Karpas-422 (cell line): ENCODE measurements around the gene TMA7B. TPM values are rescaled to one million over a fixed set of nuclear protein-coding genes. Genes with fewer than 3 reads are reported as not detected.

Source experiments
- DNase-seq: peaks from one replicate; pipeline ENCODE4 v3.0.0-alpha.2; 2015
- H2AFZ ChIP-seq: fragments of 200-600 bp; sonication (generic); 2 replicates; pipeline ENCODE4 v1.6.1; 2014; ENCODE audit warnings: antibody characterized with exemption, low read length, mixed read lengths
- H3K27ac ChIP-seq: fragments of 200-600 bp; sonication (generic); 2 replicates; pipeline ENCODE4 v1.5.1; 2014; ENCODE audit warnings: mild to moderate bottlenecking, low read length, moderate library complexity
- H3K27me3 ChIP-seq: fragments of 200-600 bp; sonication (generic); 2 replicates; pipeline ENCODE4 v1.6.1; 2014; ENCODE audit warnings: low read length, mixed read lengths
- H3K36me3 ChIP-seq: fragments of 200-600 bp; sonication (generic); 2 replicates; pipeline ENCODE4 v1.6.1; 2014; ENCODE audit warnings: low read length, mixed read lengths; ENCODE audit not compliant: insufficient read depth
- H3K4me1 ChIP-seq: fragments of 200-600 bp; sonication (generic); 2 replicates; pipeline ENCODE4 v1.6.1; 2014; ENCODE audit warnings: mild to moderate bottlenecking, low read length, mixed read lengths
- H3K4me2 ChIP-seq: fragments of 200-600 bp; sonication (generic); 2 replicates; pipeline ENCODE4 v1.6.1; 2014; ENCODE audit warnings: low read length, low read depth, mild to moderate bottlenecking; ENCODE audit not compliant: poor library complexity, severe bottlenecking
- H3K4me3 ChIP-seq: fragments of 200-600 bp; sonication (generic); 2 replicates; pipeline ENCODE4 v1.5.1; 2014; ENCODE audit warnings: mild to moderate bottlenecking, antibody characterized with exemption, low read length, mixed read lengths
- H3K79me2 ChIP-seq: fragments of 200-600 bp; sonication (generic); 2 replicates; pipeline ENCODE4 v1.6.1; 2014; ENCODE audit warnings: mild to moderate bottlenecking, low read length, mixed read lengths
- H3K9ac ChIP-seq: fragments of 200-600 bp; sonication (generic); 2 replicates; pipeline ENCODE4 v1.6.0; 2014; ENCODE audit warnings: low read length
- H3K9me2 ChIP-seq: fragments of 200-600 bp; sonication (generic), shearing (Covaris generic); replicated peaks from 2 replicates; pipeline ENCODE4 v1.6.0; 2014; ENCODE audit warnings: mild to moderate bottlenecking, low read length, moderate library complexity; ENCODE audit not compliant: insufficient read depth
- H3K9me3 ChIP-seq: fragments of 300-700, 200-600 bp; sonication (generic); 2 replicates; pipeline ENCODE4 v1.6.1; 2014; ENCODE audit warnings: low read length, mixed read lengths
- H4K20me1 ChIP-seq: fragments of 200-600 bp; sonication (generic); 2 replicates; pipeline ENCODE4 v1.6.1; 2014; ENCODE audit warnings: mild to moderate bottlenecking, antibody characterized with exemption, low read length, low read depth; ENCODE audit not compliant: insufficient read depth
- total RNA-seq: library from RNA; depleted of rRNA; stranded (reverse); fragments of >200 nt; shearing (Covaris generic); gene quantifications from 2 replicates; pipeline ENCODE4 v1.2.3, GENCODE V29; 2014; ENCODE audit warnings: low replicate concordance

Gene TMA7B
- total RNA-seq, 1 experiment from 2014 or later = not detected

- H2AFZ ChIP-seq = no peak overlapping the region
- no peaks in the 10 kb centered on the region for H3K36me3 ChIP-seq
- H3K9me2 ChIP-seq = no peaks in the 10 kb centered on the region
- no peak overlapping the region for H3K9ac ChIP-seq
- H4K20me1 ChIP-seq = no peaks in the 10 kb centered on the region; the same call in 1 of the 2 replicates
- H3K4me3 ChIP-seq = no peak overlapping the region
- H3K27me3 ChIP-seq = no peaks in the 10 kb centered on the region
- DNase-seq = no peak
- H3K4me2 ChIP-seq = no peak overlapping the region
- H3K4me1 ChIP-seq = peaks cover 10% of the 10 kb centered on the region
- H3K79me2 ChIP-seq = no peaks in the 10 kb centered on the region
- no peak overlapping the region for H3K27ac ChIP-seq
- no peaks in the 10 kb centered on the region for H3K9me3 ChIP-seq
Measured at GRCh38 chr22:39953101-39953500, 7.1 kb upstream of the TMA7B start.

- Histone ChIP-seq H2AFZ (no peak overlapping the region), H3K9me3 (no peaks in the 10 kb centered on the region), H4K20me1 (no peaks in the 10 kb centered on the region; the same call in 1 of the 2 replicates), H3K36me3 (no peaks in the 10 kb centered on the region), H3K9ac (no peak overlapping the region), H3K9me2 (no peaks in the 10 kb centered on the region), H3K4me3 (no peak overlapping the region), H3K4me2 (no peak overlapping the region), H3K27ac (no peak overlapping the region), H3K79me2 (no peaks in the 10 kb centered on the region), H3K27me3 (no peaks in the 10 kb centered on the region), H3K4me1 (peaks cover 10% of the 10 kb centered on the region)
- no peak for DNase-seq
Measured at GRCh38 chr22:39954584-39955055, 5.6 kb upstream of the TMA7B start.

GRCh38 chr22:39955675-39956074, 4.5 kb upstream of the TMA7B start:
- peaks cover 3% of the 10 kb centered on the region for H3K4me1 ChIP-seq
- no peaks in the 10 kb centered on the region for H3K79me2 ChIP-seq
- H3K9ac ChIP-seq = no peak overlapping the region
- no peaks in the 10 kb centered on the region for H3K9me2 ChIP-seq
- no peaks in the 10 kb centered on the region for H3K27me3 ChIP-seq
- no peak for DNase-seq
- H3K36me3 ChIP-seq = no peaks in the 10 kb centered on the region
- no peak overlapping the region for H3K27ac ChIP-seq
- H3K9me3 ChIP-seq = no peaks in the 10 kb centered on the region
- no peak overlapping the region for H3K4me3 ChIP-seq
- H4K20me1 ChIP-seq = no peaks in the 10 kb centered on the region
- no peak overlapping the region for H2AFZ ChIP-seq
- no peak overlapping the region for H3K4me2 ChIP-seq

GRCh38 chr22:39956932-39957664, 3.1 kb upstream of the TMA7B start:
- H3K27me3 ChIP-seq = no peaks in the 10 kb centered on the region
- no peaks in the 10 kb centered on the region for H3K79me2 ChIP-seq
- H3K27ac ChIP-seq = no peak overlapping the region
- H3K4me3 ChIP-seq = no peak overlapping the region
- no peak overlapping the region for H3K9ac ChIP-seq
- no peaks in the 10 kb centered on the region for H4K20me1 ChIP-seq
- no peaks in the 10 kb centered on the region for H3K9me2 ChIP-seq
- H2AFZ ChIP-seq = no peak overlapping the region
- no peaks in the 10 kb centered on the region for H3K36me3 ChIP-seq
- DNase-seq = no peak
- peaks cover 7% of the 10 kb centered on the region for H3K4me1 ChIP-seq
- no peaks in the 10 kb centered on the region for H3K9me3 ChIP-seq
- no peak overlapping the region for H3K4me2 ChIP-seq

- no peaks in the 10 kb centered on the region for H3K9me3 ChIP-seq
- H3K27me3 ChIP-seq = no peaks in the 10 kb centered on the region
- no peaks in the 10 kb centered on the region for H3K9me2 ChIP-seq
- no peaks in the 10 kb centered on the region for H3K36me3 ChIP-seq
- no peak overlapping the region for H3K27ac ChIP-seq
- H3K79me2 ChIP-seq = no peaks in the 10 kb centered on the region
- no peak overlapping the region for H3K4me3 ChIP-seq
- no peak for DNase-seq
- peaks cover 11% of the 10 kb centered on the region for H3K4me1 ChIP-seq
- H3K9ac ChIP-seq = no peak overlapping the region
- no peaks in the 10 kb centered on the region for H4K20me1 ChIP-seq
- H2AFZ ChIP-seq = no peak overlapping the region
- no peak overlapping the region for H3K4me2 ChIP-seq
Measured at GRCh38 chr22:39958009-39958711, 2.0 kb upstream of the TMA7B start.

GRCh38 chr22:39958949-39959639, 1.1 kb upstream of the TMA7B start:
- no peaks in the 10 kb centered on the region for H3K79me2 ChIP-seq
- H3K27me3 ChIP-seq = no peaks in the 10 kb centered on the region
- no peak for DNase-seq
- H3K9me3 ChIP-seq = no peaks in the 10 kb centered on the region
- no peak overlapping the region for H3K9ac ChIP-seq
- H3K9me2 ChIP-seq = no peaks in the 10 kb centered on the region
- H3K4me3 ChIP-seq = no peak overlapping the region
- no peaks in the 10 kb centered on the region for H4K20me1 ChIP-seq
- H2AFZ ChIP-seq = no peak overlapping the region
- H3K4me2 ChIP-seq = no peak overlapping the region
- peaks cover 11% of the 10 kb centered on the region for H3K4me1 ChIP-seq
- H3K27ac ChIP-seq = no peak overlapping the region
- no peaks in the 10 kb centered on the region for H3K36me3 ChIP-seq

GRCh38 chr22:39960791-39961746, 872 bp downstream of the TMA7B start:
- no peak overlapping the region for H3K27ac ChIP-seq
- no peak for DNase-seq
- no peaks in the 10 kb centered on the region for H3K27me3 ChIP-seq
- no peaks in the 10 kb centered on the region for H3K9me2 ChIP-seq
- H3K9ac ChIP-seq = no peak overlapping the region
- no peaks in the 10 kb centered on the region for H3K9me3 ChIP-seq
- peaks cover 11% of the 10 kb centered on the region for H3K4me1 ChIP-seq
- H3K36me3 ChIP-seq = no peaks in the 10 kb centered on the region
- H4K20me1 ChIP-seq = no peaks in the 10 kb centered on the region
- H3K79me2 ChIP-seq = no peaks in the 10 kb centered on the region
- H2AFZ ChIP-seq = no peak overlapping the region
- H3K4me2 ChIP-seq = no peak overlapping the region
- no peak overlapping the region for H3K4me3 ChIP-seq
